ENCODE measurements around the gene FALEC.

Gene FALEC

DNA sequence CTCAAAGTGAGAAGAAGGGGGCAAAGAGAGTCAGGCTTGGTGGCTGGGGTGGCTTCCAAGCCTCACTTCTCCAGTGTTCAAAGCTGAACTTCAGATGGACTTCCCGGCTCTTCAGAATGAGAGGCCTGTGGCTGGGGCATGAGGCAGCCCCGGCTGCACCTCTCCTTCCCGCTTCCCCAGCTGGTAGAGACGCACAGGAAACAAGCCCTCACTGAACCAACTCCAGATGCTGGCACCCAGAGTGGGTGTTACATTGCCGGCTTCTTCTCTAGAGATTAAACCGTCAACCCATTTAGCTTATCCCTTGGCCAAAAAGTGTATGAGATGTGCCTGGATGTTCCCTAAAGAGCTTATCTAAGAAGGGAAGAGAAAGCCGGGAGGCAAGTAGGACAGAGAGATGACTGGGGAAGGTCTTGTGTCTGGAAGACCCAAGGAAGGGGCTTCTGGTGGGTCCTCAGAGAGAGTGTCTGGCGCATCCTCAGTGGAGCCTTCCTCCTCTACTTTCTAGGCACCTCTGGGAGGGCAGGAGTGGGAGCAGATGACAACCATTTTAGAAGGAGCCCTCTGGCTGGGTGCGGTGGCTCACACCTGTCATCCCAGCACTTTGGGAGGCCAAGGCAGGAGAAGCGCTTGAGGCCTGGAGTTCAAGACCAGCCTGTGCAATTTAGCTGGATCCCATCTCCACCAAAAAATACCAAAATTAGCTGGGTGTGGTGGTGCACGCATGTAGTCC lies 35.7 kb downstream of the FALEC start:
- Histone ChIP-seq H3K27me3 (ENCODE audit: insufficient read depth, low read depth, severe bottlenecking) (no peaks in the 10 kb centered on the region), H3K4me3 (ENCODE audit: low read depth, low read length) (no peak overlapping the region), H3K9me3 (ENCODE audit: severe bottlenecking) (no peaks in the 10 kb centered on the region), H3K27ac (no peak overlapping the region), H3K36me3 (no peaks in the 10 kb centered on the region)
- no peak for DNase-seq
- TF ChIP-seq, protein P1, sequence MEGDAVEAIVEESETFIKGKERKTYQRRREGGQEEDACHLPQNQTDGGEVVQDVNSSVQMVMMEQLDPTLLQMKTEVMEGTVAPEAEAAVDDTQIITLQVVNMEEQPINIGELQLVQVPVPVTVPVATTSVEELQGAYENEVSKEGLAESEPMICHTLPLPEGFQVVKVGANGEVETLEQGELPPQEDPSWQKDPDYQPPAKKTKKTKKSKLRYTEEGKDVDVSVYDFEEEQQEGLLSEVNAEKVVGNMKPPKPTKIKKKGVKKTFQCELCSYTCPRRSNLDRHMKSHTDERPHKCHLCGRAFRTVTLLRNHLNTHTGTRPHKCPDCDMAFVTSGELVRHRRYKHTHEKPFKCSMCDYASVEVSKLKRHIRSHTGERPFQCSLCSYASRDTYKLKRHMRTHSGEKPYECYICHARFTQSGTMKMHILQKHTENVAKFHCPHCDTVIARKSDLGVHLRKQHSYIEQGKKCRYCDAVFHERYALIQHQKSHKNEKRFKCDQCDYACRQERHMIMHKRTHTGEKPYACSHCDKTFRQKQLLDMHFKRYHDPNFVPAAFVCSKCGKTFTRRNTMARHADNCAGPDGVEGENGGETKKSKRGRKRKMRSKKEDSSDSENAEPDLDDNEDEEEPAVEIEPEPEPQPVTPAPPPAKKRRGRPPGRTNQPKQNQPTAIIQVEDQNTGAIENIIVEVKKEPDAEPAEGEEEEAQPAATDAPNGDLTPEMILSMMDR (IDR thresholded peaks at IDR 0.05; ENCODE audit: low read depth, low read length): no peak

DNA sequence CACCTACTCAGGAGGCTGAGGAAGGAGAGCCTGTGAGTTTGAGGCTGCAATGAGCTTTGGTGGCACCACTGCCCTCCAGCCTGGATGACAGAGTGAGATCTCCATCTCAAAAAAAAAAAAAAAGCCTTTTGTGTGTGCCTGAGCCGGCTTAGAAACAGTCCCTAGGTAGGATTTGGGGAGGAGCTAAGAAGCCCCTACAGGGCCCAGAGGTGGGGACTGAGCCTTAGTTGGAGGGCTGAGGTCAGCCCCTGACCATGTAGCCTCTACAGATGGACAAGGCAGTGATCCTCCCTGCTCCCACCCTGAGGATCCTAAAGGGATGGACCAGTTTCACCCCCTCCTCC lies 36.2 kb downstream of the FALEC start:
- TF ChIP-seq, protein P1 (IDR thresholded peaks at IDR 0.05; ENCODE audit: low read depth, low read length): no peak
- H3K27ac ChIP-seq: no peak overlapping the region
- H3K27me3 ChIP-seq (ENCODE audit: insufficient read depth, low read depth, severe bottlenecking): no peaks in the 10 kb centered on the region
- H3K9me3 ChIP-seq (ENCODE audit: severe bottlenecking): no peaks in the 10 kb centered on the region
- no peak for DNase-seq
- H3K4me3 ChIP-seq (ENCODE audit: low read depth, low read length): no peak overlapping the region
- no peaks in the 10 kb centered on the region for H3K36me3 ChIP-seq

DNA sequence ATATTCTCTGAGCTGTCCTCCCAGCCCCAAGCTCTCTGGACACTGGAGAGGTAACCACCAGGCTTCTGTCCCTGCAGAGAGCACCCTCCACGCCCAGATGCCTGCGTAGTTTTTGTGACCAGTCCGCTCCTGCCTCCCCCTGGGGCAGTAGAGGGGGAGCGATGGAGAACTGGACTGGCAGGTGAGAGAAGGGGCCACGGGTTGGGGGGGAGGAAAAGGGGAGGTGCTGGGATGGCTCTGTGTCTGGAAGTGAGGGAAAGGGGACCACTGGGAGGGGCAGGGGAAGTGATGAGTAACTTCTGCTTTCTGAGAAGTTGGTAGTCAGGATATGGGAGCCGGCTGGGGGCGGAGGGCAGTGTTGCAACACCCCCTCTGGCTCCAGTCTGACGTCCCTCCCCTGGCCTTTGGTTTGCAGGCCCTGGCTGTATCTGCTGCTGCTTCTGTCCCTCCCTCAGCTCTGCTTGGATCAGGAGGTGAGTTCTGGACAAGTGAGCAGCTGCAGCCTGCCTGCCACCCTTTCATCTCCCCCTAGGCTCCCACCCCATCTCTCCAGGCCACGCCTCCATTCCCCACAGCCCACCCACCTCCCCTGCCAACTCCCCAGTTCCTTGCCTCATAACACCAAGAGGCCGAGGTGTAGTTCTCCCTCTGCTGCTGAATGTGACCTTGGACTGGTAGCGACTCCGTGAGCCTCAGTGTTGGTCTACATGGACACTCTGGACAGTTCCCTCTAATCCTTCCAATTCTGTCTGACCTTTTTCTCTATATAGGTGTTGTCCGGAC lies 36.8 kb downstream of the FALEC start:
- TF ChIP-seq, protein P1 (IDR thresholded peaks at IDR 0.05; ENCODE audit: low read depth, low read length): no peak
- H3K27me3 ChIP-seq (ENCODE audit: insufficient read depth, low read depth, severe bottlenecking): no peaks in the 10 kb centered on the region
- H3K4me3 ChIP-seq (ENCODE audit: low read depth, low read length): no peak overlapping the region
- DNase-seq: no peak
- no peaks in the 10 kb centered on the region for H3K9me3 ChIP-seq (ENCODE audit: severe bottlenecking)
- H3K27ac ChIP-seq: no peak overlapping the region
- no peaks in the 10 kb centered on the region for H3K36me3 ChIP-seq

DNA sequence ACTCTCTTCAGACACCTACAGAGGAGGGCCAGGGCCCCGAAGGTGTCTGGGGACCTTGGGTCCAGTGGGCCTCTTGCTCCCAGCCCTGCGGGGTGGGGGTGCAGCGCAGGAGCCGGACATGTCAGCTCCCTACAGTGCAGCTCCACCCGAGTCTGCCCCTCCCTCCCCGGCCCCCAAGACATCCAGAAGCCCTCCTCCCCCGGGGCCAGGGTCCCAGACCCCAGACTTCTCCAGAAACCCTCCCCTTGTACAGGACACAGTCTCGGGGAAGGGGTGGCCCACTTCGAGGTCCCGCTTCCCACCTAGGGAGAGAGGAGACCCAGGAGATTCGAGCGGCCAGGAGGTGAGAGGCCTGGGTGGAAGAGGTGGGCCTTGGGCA lies 37.3 kb downstream of the FALEC start:
- DNase-seq: no peak
- Histone ChIP-seq H3K27ac (no peak overlapping the region), H3K9me3 (ENCODE audit: severe bottlenecking) (no peaks in the 10 kb centered on the region), H3K27me3 (ENCODE audit: insufficient read depth, low read depth, severe bottlenecking) (no peaks in the 10 kb centered on the region), H3K4me3 (ENCODE audit: low read depth, low read length) (no peak overlapping the region), H3K36me3 (no peaks in the 10 kb centered on the region)
- TF ChIP-seq, protein P1 (IDR thresholded peaks at IDR 0.05; ENCODE audit: low read depth, low read length): no peak

DNA sequence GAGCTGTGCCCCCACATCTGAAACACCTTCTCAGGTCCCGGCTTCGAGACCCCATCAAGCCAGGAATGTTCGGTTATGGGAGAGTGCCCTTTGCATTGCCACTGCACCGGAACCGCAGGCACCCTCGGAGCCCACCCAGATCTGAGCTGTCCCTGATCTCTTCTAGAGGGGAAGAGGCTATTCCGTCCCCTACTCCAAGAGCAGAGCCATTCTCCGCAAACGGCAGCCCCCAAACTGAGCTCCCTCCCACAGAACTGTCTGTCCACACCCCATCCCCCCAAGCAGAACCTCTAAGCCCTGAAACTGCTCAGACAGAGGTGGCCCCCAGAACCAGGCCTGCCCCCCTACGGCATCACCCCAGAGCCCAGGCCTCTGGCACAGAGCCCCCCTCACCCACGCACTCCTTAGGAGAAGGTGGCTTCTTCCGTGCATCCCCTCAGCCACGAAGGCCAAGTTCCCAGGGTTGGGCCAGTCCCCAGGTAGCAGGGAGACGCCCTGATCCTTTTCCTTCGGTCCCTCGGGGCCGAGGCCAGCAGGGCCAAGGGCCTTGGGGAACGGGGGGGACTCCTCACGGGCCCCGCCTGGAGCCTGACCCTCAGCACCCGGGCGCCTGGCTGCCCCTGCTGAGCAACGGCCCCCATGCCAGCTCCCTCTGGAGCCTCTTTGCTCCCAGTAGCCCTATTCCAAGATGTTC lies 38.0 kb downstream of the FALEC start:
- Histone ChIP-seq H3K36me3 (no peaks in the 10 kb centered on the region), H3K27ac (no peak overlapping the region), H3K4me3 (ENCODE audit: low read depth, low read length) (no peak overlapping the region)

More for the DNA sequence above, 38.0 kb downstream of the FALEC start:
- TF ChIP-seq, protein P1 (IDR thresholded peaks at IDR 0.05; ENCODE audit: low read depth, low read length): no peak
- no peak for DNase-seq
- Histone ChIP-seq H3K9me3 (ENCODE audit: severe bottlenecking) (no peaks in the 10 kb centered on the region), H3K27me3 (ENCODE audit: insufficient read depth, low read depth, severe bottlenecking) (no peaks in the 10 kb centered on the region)
